K562 (cell line): ENCODE data around the gene ZNF584. TPM values are rescaled to one million over a fixed set of nuclear protein-coding genes. Genes with fewer than 3 reads are reported as not detected.
A peak's percentile ranks its signal among the peaks of the same experiment; 100 is the strongest.

Experiments
- ARID1B ChIP-seq: fragments of 450-650 bp; IDR thresholded peaks from 2 replicates; pipeline ENCODE4 v1.6.1; 2016; ENCODE audit warnings: antibody characterized with exemption, mild to moderate bottlenecking, inconsistent platforms
- BRCA1 ChIP-seq, 2 experiments: fragments of 450-650 bp in 1 of 2; sonication (generic) in 1 of 2; formaldehyde crosslinking in 1 of 2; IDR thresholded peaks; 2 replicates each; pipeline versions ENCODE4 v1.5.0 to v1.6.1; 2017 to 2020; ENCODE audit warnings: mild to moderate bottlenecking in 1 of 2, missing genetic modification reagents in 1 of 2
- BRD9 ChIP-seq: fragments of 450-650 bp; IDR thresholded peaks from 2 replicates; pipeline ENCODE4 v1.6.1; 2018; ENCODE audit warnings: low read depth; ENCODE audit not compliant: partially characterized antibody
- CAMTA2 ChIP-seq: fragments of 250-450 bp; sonication (Bioruptor Pico); conservative IDR thresholded peaks from 2 replicates; pipeline ENCODE4 v1.5.1; 2022
- DPF2 ChIP-seq: fragments of 450-650 bp; IDR thresholded peaks from 2 replicates; pipeline ENCODE4 v1.6.1; 2016
- HDAC2 ChIP-seq: fragments of 450-650 bp; IDR thresholded peaks from 2 replicates; pipeline ENCODE4 v1.6.1; 2016; ENCODE audit warnings: mild to moderate bottlenecking
- HIVEP1 ChIP-seq: fragments of 250-450 bp; sonication (Bioruptor Pico); IDR thresholded peaks from 2 replicates; pipeline ENCODE4 v1.4.0; 2020; ENCODE audit warnings: mild to moderate bottlenecking
- MBD2 ChIP-seq: sonication (generic); IDR thresholded peaks from 2 replicates; pipeline ENCODE4 v1.6.1; 2016; ENCODE audit warnings: low read depth, borderline replicate concordance
- NFE2L1 ChIP-seq: fragments of 450-650 bp; IDR thresholded peaks from 2 replicates; pipeline ENCODE4 v1.6.1; 2016; ENCODE audit warnings: missing genetic modification characterization, low read depth, mild to moderate bottlenecking, missing compliant biosample characterization, moderate library complexity, borderline replicate concordance
- NR1H2 ChIP-seq: sonication (generic); formaldehyde crosslinking; IDR thresholded peaks from 2 replicates; pipeline ENCODE4 v1.4.0; 2020; ENCODE audit warnings: mild to moderate bottlenecking, missing genetic modification reagents
- NR4A1 ChIP-seq, 2 experiments: fragments of 250-450 bp in 1 of 2; fragments of 450-650 bp in 1 of 2; sonication (Bioruptor Pico) in 1 of 2; IDR thresholded peaks; 2 replicates each; pipeline versions ENCODE4 v1.4.0 to v1.6.1; 2016 to 2020; ENCODE audit warnings: mild to moderate bottlenecking in 2 of 2, missing compliant biosample characterization in 1 of 2, missing genetic modification characterization in 1 of 2, moderate library complexity in 1 of 2
- PHB ChIP-seq: fragments of 250-450 bp; sonication (Bioruptor Pico); IDR thresholded peaks from 2 replicates; pipeline ENCODE4 v1.5.0; 2021
- RBM39 ChIP-seq: fragments of 200-400 bp; formaldehyde crosslinking; optimal IDR thresholded peaks from 2 replicates; pipeline ENCODE3; 2018; ENCODE audit warnings: low read depth, low read length
- RFX1 ChIP-seq: fragments of 450-650 bp; IDR thresholded peaks from 2 replicates; pipeline ENCODE4 v1.6.1; 2016; ENCODE audit warnings: mild to moderate bottlenecking, moderate library complexity
- RUNX1 ChIP-seq: sonication (generic); IDR thresholded peaks from 2 replicates; pipeline ENCODE4 v1.6.1; 2016; ENCODE audit warnings: antibody characterized with exemption, low read depth
- SUPT5H ChIP-seq: fragments of 450-650 bp; IDR thresholded peaks from 2 replicates; pipeline ENCODE4 v1.6.1; 2016
- ZBTB1 ChIP-seq: sonication (generic); formaldehyde crosslinking; IDR thresholded peaks from 2 replicates; pipeline ENCODE4 v1.8.1; 2023; ENCODE audit warnings: missing genetic modification reagents, low read depth, mild to moderate bottlenecking, borderline replicate concordance
- ZNF134 ChIP-seq: fragments of 250-450 bp; sonication (Bioruptor Pico); conservative IDR thresholded peaks from 2 replicates; pipeline ENCODE4 v1.4.0; 2020
- ZNF184 ChIP-seq: sonication (generic); formaldehyde crosslinking; IDR thresholded peaks from 2 replicates; pipeline ENCODE4 v1.5.0; 2020; ENCODE audit warnings: missing genetic modification reagents
- ZNF583 ChIP-seq: fragments of 250-450 bp; sonication (Bioruptor Pico); IDR thresholded peaks from 2 replicates; pipeline ENCODE4 v1.4.0; 2020
- polyA plus RNA-seq, 8 experiments: library from polyadenylated mRNA; depleted of rRNA in 4 of 8; stranded (reverse) in 5 of 8; unstranded in 3 of 8; fragments of >200 nt; fragmentation: Nextera tagmentation in 2 of 8; fragmentation: Illumina TruSeq in 1 of 8; extraction: Ambion mirVana in 2 of 8; extraction: Trizol in 1 of 8; gene quantifications; 2 replicates each; pipeline versions ENCODE4 v1.2.1 to v1.2.3, GENCODE V29; 2011 to 2014; ENCODE audit warnings: inconsistent platforms in 1 of 8, missing spikeins in 1 of 8
- total RNA-seq, 7 experiments: library from RNA; depleted of rRNA in 6 of 7; stranded (reverse); fragments of >200 nt in 6 of 7; fragmentation: Illumina TruSeq in 2 of 7; extraction: Trizol in 2 of 7; gene quantifications; 2 replicates each; pipeline versions ENCODE4 v1.2.1 to v1.2.3, GENCODE V29; 2011 to 2021; ENCODE audit warnings: low replicate concordance in 1 of 7
- TF ChIP-seq, protein P1 (sequence below): IDR thresholded peaks from 2 replicates; pipeline ENCODE4 v1.6.1; 2014; ENCODE audit warnings: antibody characterized with exemption
- TF ChIP-seq, protein P2 (sequence below): sonication (generic); formaldehyde crosslinking; IDR thresholded peaks from 2 replicates; pipeline ENCODE4 v1.8.0; 2023; ENCODE audit warnings: mild to moderate bottlenecking, missing genetic modification reagents
- TF ChIP-seq, protein P3 (sequence below): sonication (generic); formaldehyde crosslinking; IDR thresholded peaks from 2 replicates; pipeline ENCODE4 v1.8.1; 2023; ENCODE audit warnings: mild to moderate bottlenecking, missing genetic modification reagents, moderate library complexity
- TF ChIP-seq, protein P4 (sequence below): sonication (generic); formaldehyde crosslinking; IDR thresholded peaks from 2 replicates; pipeline ENCODE4 v1.8.0; 2022; ENCODE audit warnings: missing genetic modification reagents, mild to moderate bottlenecking, moderate library complexity, borderline replicate concordance

The ZNF584 gene
- total and polyA plus RNA-seq, 9 of the 15 experiments (the other 6 are each of a cell fraction or from before 2014, with no cell fraction given): 5.8 to 43.4 (median 24.6) TPM

DNA sequence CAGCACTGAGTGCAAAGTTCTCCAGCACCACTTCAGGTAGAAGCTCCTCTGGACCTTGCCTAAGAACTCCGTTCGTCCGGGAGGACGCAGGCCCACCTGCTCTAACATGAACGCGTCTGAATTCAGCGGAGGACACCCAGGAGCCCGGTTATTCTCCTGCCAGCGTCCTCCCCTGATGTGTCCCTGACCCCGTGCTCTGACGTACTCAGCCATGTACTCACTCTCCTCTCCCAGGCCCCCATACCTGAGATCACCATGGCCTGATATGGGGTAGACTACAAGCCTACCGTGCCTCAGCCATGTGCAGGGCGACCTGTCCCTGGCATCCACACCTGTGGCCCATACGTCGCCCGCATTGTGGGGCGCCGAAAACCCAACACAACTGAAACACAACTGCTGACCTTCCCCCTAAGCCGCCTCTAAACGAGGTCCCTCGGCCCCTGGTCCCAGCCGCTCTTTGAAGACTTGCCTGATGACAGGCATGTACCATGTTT is 744 bp upstream of the ZNF584 start (continued):
- TF ChIP-seq, protein P1, sequence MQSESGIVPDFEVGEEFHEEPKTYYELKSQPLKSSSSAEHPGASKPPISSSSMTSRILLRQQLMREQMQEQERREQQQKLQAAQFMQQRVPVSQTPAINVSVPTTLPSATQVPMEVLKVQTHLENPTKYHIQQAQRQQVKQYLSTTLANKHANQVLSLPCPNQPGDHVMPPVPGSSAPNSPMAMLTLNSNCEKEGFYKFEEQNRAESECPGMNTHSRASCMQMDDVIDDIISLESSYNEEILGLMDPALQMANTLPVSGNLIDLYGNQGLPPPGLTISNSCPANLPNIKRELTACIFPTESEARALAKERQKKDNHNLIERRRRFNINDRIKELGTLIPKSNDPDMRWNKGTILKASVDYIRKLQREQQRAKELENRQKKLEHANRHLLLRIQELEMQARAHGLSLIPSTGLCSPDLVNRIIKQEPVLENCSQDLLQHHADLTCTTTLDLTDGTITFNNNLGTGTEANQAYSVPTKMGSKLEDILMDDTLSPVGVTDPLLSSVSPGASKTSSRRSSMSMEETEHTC: 0 out of 2 replicates have a peak, but pooled peaks have one; percentile 12
- TF ChIP-seq RBM39: no peak
- TF ChIP-seq ZNF583: no peak
- no peak for TF ChIP-seq NFE2L1
- TF ChIP-seq ZBTB1 (CRISPR knock-in tag): no peak
- TF ChIP-seq, protein P2, sequence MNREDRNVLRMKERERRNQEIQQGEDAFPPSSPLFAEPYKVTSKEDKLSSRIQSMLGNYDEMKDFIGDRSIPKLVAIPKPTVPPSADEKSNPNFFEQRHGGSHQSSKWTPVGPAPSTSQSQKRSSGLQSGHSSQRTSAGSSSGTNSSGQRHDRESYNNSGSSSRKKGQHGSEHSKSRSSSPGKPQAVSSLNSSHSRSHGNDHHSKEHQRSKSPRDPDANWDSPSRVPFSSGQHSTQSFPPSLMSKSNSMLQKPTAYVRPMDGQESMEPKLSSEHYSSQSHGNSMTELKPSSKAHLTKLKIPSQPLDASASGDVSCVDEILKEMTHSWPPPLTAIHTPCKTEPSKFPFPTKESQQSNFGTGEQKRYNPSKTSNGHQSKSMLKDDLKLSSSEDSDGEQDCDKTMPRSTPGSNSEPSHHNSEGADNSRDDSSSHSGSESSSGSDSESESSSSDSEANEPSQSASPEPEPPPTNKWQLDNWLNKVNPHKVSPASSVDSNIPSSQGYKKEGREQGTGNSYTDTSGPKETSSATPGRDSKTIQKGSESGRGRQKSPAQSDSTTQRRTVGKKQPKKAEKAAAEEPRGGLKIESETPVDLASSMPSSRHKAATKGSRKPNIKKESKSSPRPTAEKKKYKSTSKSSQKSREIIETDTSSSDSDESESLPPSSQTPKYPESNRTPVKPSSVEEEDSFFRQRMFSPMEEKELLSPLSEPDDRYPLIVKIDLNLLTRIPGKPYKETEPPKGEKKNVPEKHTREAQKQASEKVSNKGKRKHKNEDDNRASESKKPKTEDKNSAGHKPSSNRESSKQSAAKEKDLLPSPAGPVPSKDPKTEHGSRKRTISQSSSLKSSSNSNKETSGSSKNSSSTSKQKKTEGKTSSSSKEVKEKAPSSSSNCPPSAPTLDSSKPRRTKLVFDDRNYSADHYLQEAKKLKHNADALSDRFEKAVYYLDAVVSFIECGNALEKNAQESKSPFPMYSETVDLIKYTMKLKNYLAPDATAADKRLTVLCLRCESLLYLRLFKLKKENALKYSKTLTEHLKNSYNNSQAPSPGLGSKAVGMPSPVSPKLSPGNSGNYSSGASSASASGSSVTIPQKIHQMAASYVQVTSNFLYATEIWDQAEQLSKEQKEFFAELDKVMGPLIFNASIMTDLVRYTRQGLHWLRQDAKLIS (CRISPR knock-in tag): no peak
- TF ChIP-seq MBD2: no peak
- TF ChIP-seq HDAC2: no peak
- TF ChIP-seq PHB (CRISPR knock-in tag): no peak
- no peak for TF ChIP-seq RUNX1
- peak; percentile 29; the same call in 1 of the 2 replicates for TF ChIP-seq ARID1B
- TF ChIP-seq BRCA1 (IDR thresholded peaks at IDR 0.05): no peak
- no peak for TF ChIP-seq BRCA1 (CRISPR knock-in tag; IDR thresholded peaks at IDR 0.05)
- 0 out of 2 replicates have a peak, but pooled peaks have one; percentile 35 for TF ChIP-seq ZNF134 (CRISPR knock-in tag)
- TF ChIP-seq SUPT5H: no peak
- no peak for TF ChIP-seq NR1H2 (CRISPR knock-in tag)
- peak; percentile 88 for TF ChIP-seq BRD9
- TF ChIP-seq NR4A1 (CRISPR knock-in tag; IDR thresholded peaks at IDR 0.05): no peak
- no peak for TF ChIP-seq NR4A1 (tag; IDR thresholded peaks at IDR 0.05)
- TF ChIP-seq DPF2: peak; percentile 46; the same call in 1 of the 2 replicates
- TF ChIP-seq, protein P3, sequence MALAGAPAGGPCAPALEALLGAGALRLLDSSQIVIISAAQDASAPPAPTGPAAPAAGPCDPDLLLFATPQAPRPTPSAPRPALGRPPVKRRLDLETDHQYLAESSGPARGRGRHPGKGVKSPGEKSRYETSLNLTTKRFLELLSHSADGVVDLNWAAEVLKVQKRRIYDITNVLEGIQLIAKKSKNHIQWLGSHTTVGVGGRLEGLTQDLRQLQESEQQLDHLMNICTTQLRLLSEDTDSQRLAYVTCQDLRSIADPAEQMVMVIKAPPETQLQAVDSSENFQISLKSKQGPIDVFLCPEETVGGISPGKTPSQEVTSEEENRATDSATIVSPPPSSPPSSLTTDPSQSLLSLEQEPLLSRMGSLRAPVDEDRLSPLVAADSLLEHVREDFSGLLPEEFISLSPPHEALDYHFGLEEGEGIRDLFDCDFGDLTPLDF (CRISPR knock-in tag): no peak
- TF ChIP-seq, protein P4, sequence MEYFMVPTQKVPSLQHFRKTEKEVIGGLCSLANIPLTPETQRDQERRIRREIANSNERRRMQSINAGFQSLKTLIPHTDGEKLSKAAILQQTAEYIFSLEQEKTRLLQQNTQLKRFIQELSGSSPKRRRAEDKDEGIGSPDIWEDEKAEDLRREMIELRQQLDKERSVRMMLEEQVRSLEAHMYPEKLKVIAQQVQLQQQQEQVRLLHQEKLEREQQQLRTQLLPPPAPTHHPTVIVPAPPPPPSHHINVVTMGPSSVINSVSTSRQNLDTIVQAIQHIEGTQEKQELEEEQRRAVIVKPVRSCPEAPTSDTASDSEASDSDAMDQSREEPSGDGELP: no peak
- TF ChIP-seq HIVEP1 (CRISPR knock-in tag): no peak
- TF ChIP-seq CAMTA2 (CRISPR knock-in tag): no peak
- no peak for TF ChIP-seq ZNF184 (CRISPR knock-in tag)
- no peak for TF ChIP-seq RFX1
